GM23248 (cell line): ENCODE data around the gene KDM4D.

Experiments
- EZH2 ChIP-seq: fragments of 200-600 bp; sonication (generic); IDR thresholded peaks from 2 replicates; pipeline ENCODE4 v1.6.1; 2018; ENCODE audit warnings: antibody characterized with exemption, mild to moderate bottlenecking; ENCODE audit not compliant: insufficient read depth, poor library complexity, severe bottlenecking
- EZH2phosphoT487 ChIP-seq: fragments of 200-600 bp; sonication (generic); IDR thresholded peaks from 2 replicates; pipeline ENCODE4 v1.6.1; 2018; ENCODE audit warnings: antibody characterized with exemption, moderate library complexity, mild to moderate bottlenecking, low read depth; ENCODE audit not compliant: insufficient read depth

DNA sequence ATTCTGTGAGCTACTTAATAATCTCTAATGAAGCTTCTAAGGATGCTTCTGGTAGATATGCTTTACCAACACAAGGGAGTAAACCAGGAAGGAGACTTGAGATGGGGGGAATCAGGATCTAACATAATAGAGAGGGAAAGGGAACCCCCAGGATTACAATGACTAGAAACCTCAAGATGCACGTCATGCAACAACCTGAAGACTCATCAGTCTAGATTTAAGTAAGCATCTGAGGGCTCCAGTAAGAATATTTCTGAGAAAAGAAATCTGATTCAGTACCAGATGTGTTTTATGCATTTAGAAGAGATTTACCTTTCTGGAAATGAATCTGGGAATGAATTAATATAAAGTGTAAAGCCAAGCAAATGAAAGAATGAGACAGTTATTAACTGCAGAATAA is 15.2 kb downstream of the KDM4D start:
- no peak for TF ChIP-seq EZH2phosphoT487
- no peak for TF ChIP-seq EZH2
